HFFc6 (cell line): Measurements from ENCODE around the gene CAMK1. TPM values are rescaled to one million over a fixed set of nuclear protein-coding genes. Genes with fewer than 3 reads are reported as not detected.
A peak's percentile ranks its signal among the peaks of the same experiment; 100 is the strongest.
"Not testable (repeated sequence)": the region's sequence is repeated elsewhere in the genome, so short reads cannot be mapped to it uniquely, and the experiment has no call there.

Experiments
- DNase-seq: peaks from one replicate; pipeline ENCODE4 v3.0.0-alpha.2; 2018
- H3K27ac Mint-ChIP-seq: 2 replicates; pipeline ENCODE4 v1.8.0; 2020; ENCODE audit warnings: mild to moderate bottlenecking, mixed read lengths
- H3K27me3 Mint-ChIP-seq: 2 replicates; pipeline ENCODE4 v1.8.0; 2021; ENCODE audit warnings: mild to moderate bottlenecking, moderate library complexity, mixed read lengths; ENCODE audit not compliant: insufficient read depth
- H3K36me3 Mint-ChIP-seq: 2 replicates; pipeline ENCODE4 v1.8.0; 2021; ENCODE audit warnings: low read depth, mixed read lengths
- H3K4me1 Mint-ChIP-seq: 2 replicates; pipeline ENCODE4 v1.8.0; 2020; ENCODE audit warnings: low read depth, mixed read lengths
- H3K4me3 Mint-ChIP-seq: 2 replicates; pipeline ENCODE4 v1.8.0; 2020; ENCODE audit warnings: mild to moderate bottlenecking, moderate library complexity, mixed read lengths
- H3K9me3 Mint-ChIP-seq: 2 replicates; pipeline ENCODE4 v1.8.0; 2020; ENCODE audit warnings: mild to moderate bottlenecking, mixed read lengths
- total RNA-seq, 6 experiments: library from RNA; stranded (reverse); fragmentation: NEBNext Ultra II Directional; extraction: Animal tissue kit (Norgen Biotek cat#: 25700); gene quantifications; 2 replicates in 1 of 6; 3 replicates in 5 of 6; pipeline ENCODE4 v1.2.3, GENCODE V29; 2021
- TF ChIP-seq, protein P1 (sequence below): fragments of 200-600 bp; sonication (generic); IDR thresholded peaks from 2 replicates; pipeline ENCODE4 v1.5.0; 2021; ENCODE audit warnings: antibody characterized with exemption, mild to moderate bottlenecking

CAMK1 gene
- total RNA-seq, 6 experiments from 2014 or later: 22.1 to 33.0 (median 28.8) TPM

- no peak overlapping the region for H3K4me3 Mint-ChIP-seq
- TF ChIP-seq, protein P1, sequence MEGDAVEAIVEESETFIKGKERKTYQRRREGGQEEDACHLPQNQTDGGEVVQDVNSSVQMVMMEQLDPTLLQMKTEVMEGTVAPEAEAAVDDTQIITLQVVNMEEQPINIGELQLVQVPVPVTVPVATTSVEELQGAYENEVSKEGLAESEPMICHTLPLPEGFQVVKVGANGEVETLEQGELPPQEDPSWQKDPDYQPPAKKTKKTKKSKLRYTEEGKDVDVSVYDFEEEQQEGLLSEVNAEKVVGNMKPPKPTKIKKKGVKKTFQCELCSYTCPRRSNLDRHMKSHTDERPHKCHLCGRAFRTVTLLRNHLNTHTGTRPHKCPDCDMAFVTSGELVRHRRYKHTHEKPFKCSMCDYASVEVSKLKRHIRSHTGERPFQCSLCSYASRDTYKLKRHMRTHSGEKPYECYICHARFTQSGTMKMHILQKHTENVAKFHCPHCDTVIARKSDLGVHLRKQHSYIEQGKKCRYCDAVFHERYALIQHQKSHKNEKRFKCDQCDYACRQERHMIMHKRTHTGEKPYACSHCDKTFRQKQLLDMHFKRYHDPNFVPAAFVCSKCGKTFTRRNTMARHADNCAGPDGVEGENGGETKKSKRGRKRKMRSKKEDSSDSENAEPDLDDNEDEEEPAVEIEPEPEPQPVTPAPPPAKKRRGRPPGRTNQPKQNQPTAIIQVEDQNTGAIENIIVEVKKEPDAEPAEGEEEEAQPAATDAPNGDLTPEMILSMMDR: no peak
- H3K4me1 Mint-ChIP-seq: peaks cover 28% of the 10 kb centered on the region
- no peak overlapping the region; the same call in 1 of the 2 replicates for H3K27ac Mint-ChIP-seq
- no peaks in the 10 kb centered on the region; the same call in none of the 2 replicates for H3K27me3 Mint-ChIP-seq
- H3K36me3 Mint-ChIP-seq: no peaks in the 10 kb centered on the region
- no peaks in the 10 kb centered on the region for H3K9me3 Mint-ChIP-seq
- DNase-seq: no peak
Measured at GRCh38 chr3:9779075-9779593, 9.4 kb upstream of the CAMK1 start.

DNA sequence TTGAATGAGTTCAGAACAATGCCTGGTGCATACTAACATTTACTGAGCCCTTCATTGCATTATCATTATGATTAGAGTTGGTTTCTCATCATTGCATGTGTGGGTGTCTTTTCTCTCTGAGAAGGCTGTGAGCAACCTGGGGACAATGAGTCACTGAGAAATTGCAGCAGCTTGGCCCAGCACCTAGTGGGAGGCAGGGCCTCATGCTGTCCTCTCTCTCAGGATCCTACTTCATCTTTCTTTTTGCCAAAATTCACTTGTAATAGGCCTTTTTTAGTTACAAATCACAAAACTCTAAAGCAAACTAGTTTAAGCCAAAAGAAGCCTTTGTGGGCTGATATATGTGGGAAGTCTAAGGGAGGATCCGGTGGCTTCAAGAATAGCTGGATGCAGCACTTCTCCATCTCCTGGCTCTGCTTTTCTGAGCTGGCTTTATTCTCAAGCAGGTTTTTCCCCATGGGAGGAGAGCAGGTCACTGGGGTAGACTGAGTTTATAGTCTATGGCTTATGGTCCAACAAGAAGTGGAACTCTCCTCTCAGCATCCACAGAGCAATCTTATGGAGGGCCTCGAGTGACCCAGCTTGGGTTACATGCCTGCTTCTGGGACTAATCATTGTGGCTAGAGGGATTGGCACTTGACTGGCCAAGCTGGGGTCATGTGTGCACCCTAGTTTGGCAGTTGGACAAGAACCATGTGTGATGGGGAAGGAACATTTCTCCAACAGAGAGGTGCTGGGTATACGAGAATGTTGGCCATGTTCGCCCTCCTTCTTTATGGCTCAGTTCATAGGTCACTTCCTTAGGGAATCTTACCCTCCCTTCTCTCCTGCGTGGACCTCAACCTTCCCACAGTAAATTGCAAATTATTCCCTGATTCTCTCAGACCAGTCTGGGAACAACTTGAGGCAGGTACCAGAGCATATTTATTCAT lies 8.7 kb upstream of the CAMK1 start:
- H3K4me3 Mint-ChIP-seq: no peak overlapping the region
- H3K36me3 Mint-ChIP-seq: no peaks in the 10 kb centered on the region
- peak; percentile 65 for DNase-seq
- H3K4me1 Mint-ChIP-seq: peaks cover 28% of the 10 kb centered on the region
- H3K27ac Mint-ChIP-seq: peak overlapping the region; percentile 71
- TF ChIP-seq, protein P1: no peak
- no peaks in the 10 kb centered on the region; the same call in none of the 2 replicates for H3K27me3 Mint-ChIP-seq
- no peaks in the 10 kb centered on the region for H3K9me3 Mint-ChIP-seq

- H3K36me3 Mint-ChIP-seq: no peaks in the 10 kb centered on the region
- no peak overlapping the region for H3K4me3 Mint-ChIP-seq
- TF ChIP-seq, protein P1: no peak
- no peaks in the 10 kb centered on the region for H3K9me3 Mint-ChIP-seq
- peaks cover 1% of the 10 kb centered on the region for H3K27me3 Mint-ChIP-seq
- DNase-seq: no peak
- peaks cover 28% of the 10 kb centered on the region for H3K4me1 Mint-ChIP-seq
- H3K27ac Mint-ChIP-seq: no peak overlapping the region
Measured at GRCh38 chr3:9777694-9778021, 7.9 kb upstream of the CAMK1 start.

DNA sequence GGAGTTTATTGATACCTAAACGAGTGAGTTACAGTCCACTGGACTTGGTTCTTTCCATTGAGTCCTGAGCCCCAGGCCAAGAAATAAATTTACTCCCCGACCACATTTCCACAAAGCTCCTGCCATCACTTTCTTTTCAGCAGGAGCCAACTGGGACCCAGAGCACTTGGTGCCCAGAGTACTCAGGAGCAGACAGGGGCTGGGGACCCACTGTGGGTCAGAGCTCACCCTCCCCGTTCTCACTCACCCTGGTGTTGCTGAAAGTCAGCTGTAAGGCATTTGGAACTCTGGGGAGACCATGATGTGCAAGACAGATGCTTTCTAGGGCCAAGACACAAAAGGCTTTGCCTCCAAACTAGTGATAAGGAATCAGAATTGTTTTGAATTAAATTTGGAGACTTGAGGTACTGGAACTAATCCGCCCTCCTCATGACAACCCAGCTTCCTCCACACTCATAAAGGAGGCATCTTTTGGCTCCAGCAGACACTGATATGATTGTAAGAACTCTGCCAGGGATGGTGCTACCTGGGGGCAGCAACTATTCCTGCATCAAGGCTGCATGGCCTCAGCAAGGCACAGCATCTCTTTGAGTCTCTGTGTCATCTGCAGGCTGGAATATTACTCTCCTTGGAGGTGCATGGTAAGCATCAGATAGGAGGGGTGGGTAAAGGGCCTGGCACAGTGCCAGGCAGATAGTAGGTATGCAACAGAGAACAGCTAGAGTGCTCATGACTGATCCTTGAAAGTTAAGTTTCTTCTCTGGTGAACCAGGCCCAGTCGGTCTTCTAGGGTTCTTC lies 7.3 kb upstream of the CAMK1 start:
- DNase-seq: no peak
- Mint-ChIP-seq H3K27me3 (peaks cover 2% of the 10 kb centered on the region), H3K4me1 (peaks cover 28% of the 10 kb centered on the region), H3K9me3 (no peaks in the 10 kb centered on the region), H3K27ac (no peak overlapping the region), H3K4me3 (no peak overlapping the region), H3K36me3 (no peaks in the 10 kb centered on the region)
- TF ChIP-seq, protein P1: no peak

GRCh38 chr3:9771007-9771406 lies 1.3 kb upstream of the CAMK1 start:
- H3K9me3 Mint-ChIP-seq, H3K36me3 Mint-ChIP-seq, H3K27ac Mint-ChIP-seq: not testable (repeated sequence)

More at GRCh38 chr3:9771007-9771406, 1.3 kb upstream of the CAMK1 start:
- H3K4me1 Mint-ChIP-seq: peaks cover 37% of the 10 kb centered on the region
- DNase-seq, H3K27me3 Mint-ChIP-seq: not testable (repeated sequence)
- H3K4me3 Mint-ChIP-seq: peak overlapping the region; percentile 87
